IMR-90 (cell line): ENCODE data around the gene MGST2. TPM values are rescaled to one million over a fixed set of nuclear protein-coding genes. Genes with fewer than 3 reads are reported as not detected.

Source experiments
- ATAC-seq: fragments of 200-7000 bp; cut with Tn5 transposase; 2 replicates; pipeline ENCODE4 v1.9.1; 2020; ENCODE audit warnings: low read depth, mild to moderate bottlenecking, moderate library complexity
- BruUV-seq: library from RNA; stranded (reverse); fragments of 400-500 nt; replicated peaks from 2 replicates; lab custom pipeline; 2021; lab: Mats Ljungman, UMichigan
- CTCF ChIA-PET: fragments of 300-600 bp; formaldehyde crosslinking; extraction: SDS; loops from one replicate; lab custom pipeline; 2021; ENCODE audit warnings: antibody characterized with exemption; lab: Yijun Ruan, JAX
- POLR2A ChIA-PET: fragments of 300-600 bp; sonication (Branson Sonifier 250); formaldehyde crosslinking; loops from one replicate; lab custom pipeline; 2022; ENCODE audit warnings: antibody characterized with exemption; ENCODE audit not compliant: unreplicated experiment; lab: Charles Lee
- DNase-seq: peaks from one replicate; pipeline ENCODE4 v3.0.0; 2013
- H2AFZ ChIP-seq: replicated peaks from 2 replicates; pipeline ENCODE3; 2013; ENCODE audit warnings: low read length, mild to moderate bottlenecking; ENCODE audit not compliant: poor library complexity
- H2AK5ac ChIP-seq: 2 replicates; pipeline ENCODE4 v1.6.1; 2013; ENCODE audit warnings: low read depth, low read length, inconsistent platforms
- H2AK9ac ChIP-seq: replicated peaks from 2 replicates; pipeline ENCODE3; 2013; ENCODE audit warnings: mild to moderate bottlenecking, low read depth, low read length, moderate library complexity; ENCODE audit not compliant: poor library complexity
- H2BK120ac ChIP-seq: 2 replicates; pipeline ENCODE4 v1.6.1; 2013; ENCODE audit warnings: low read depth, low read length, inconsistent platforms
- H2BK15ac ChIP-seq: 3 replicates; pipeline ENCODE4 v1.6.1; 2013; ENCODE audit warnings: low read depth, low read length, inconsistent platforms
- H2BK20ac ChIP-seq: 2 replicates; pipeline ENCODE4 v1.6.1; 2013; ENCODE audit warnings: low read depth, mild to moderate bottlenecking, inconsistent platforms, low read length, moderate library complexity
- H2BK5ac ChIP-seq: 2 replicates; pipeline ENCODE4 v1.6.1; 2013; ENCODE audit warnings: mild to moderate bottlenecking, low read depth, low read length, inconsistent platforms; ENCODE audit not compliant: poor library complexity, severe bottlenecking
- H3K14ac ChIP-seq: replicated peaks from 2 replicates; pipeline ENCODE4 v1.6.1; 2013; ENCODE audit warnings: low read depth, low read length, inconsistent platforms
- H3K18ac ChIP-seq: 2 replicates; pipeline ENCODE4 v1.6.1; 2013; ENCODE audit warnings: low read depth, low read length, control low read depth
- H3K23ac ChIP-seq: 2 replicates; pipeline ENCODE4 v1.6.1; 2013; ENCODE audit warnings: low read depth, low read length, inconsistent platforms
- H3K27ac ChIP-seq: 2 replicates; pipeline ENCODE4 v1.5.1; 2013; ENCODE audit warnings: mild to moderate bottlenecking, control low read depth, low read length; ENCODE audit not compliant: insufficient read depth
- H3K27me3 ChIP-seq: 2 replicates; pipeline ENCODE4 v1.6.1; 2013; ENCODE audit warnings: low read length; ENCODE audit not compliant: control insufficient read depth, insufficient read depth
- H3K36me3 ChIP-seq: 2 replicates; pipeline ENCODE4 v1.6.1; 2013; ENCODE audit warnings: low read length, mixed read lengths; ENCODE audit not compliant: control insufficient read depth, insufficient read depth
- H3K4ac ChIP-seq: 2 replicates; pipeline ENCODE4 v1.6.1; 2013; ENCODE audit warnings: low read depth, low read length, inconsistent platforms
- H3K4me1 ChIP-seq: 2 replicates; pipeline ENCODE4 v1.6.1; 2013; ENCODE audit warnings: low read length, mixed read lengths; ENCODE audit not compliant: control insufficient read depth, insufficient read depth
- H3K4me2 ChIP-seq: 2 replicates; pipeline ENCODE4 v1.6.1; 2013; ENCODE audit warnings: low read depth, mild to moderate bottlenecking, control low read depth, low read length, moderate library complexity
- H3K4me3 ChIP-seq: 2 replicates; pipeline ENCODE4 v1.5.1; 2013; ENCODE audit warnings: low read depth, mild to moderate bottlenecking, control low read depth, low read length, moderate library complexity; ENCODE audit not compliant: insufficient read depth
- H3K56ac ChIP-seq: 2 replicates; pipeline ENCODE4 v1.6.1; 2013; ENCODE audit warnings: low read length, inconsistent platforms; ENCODE audit not compliant: insufficient read depth; ENCODE audit errors: extremely low read depth
- H3K79me1 ChIP-seq, 2 experiments: 2 replicates each; pipeline ENCODE4 v1.6.1; 2013; ENCODE audit warnings: low read length in 2 of 2, inconsistent platforms in 1 of 2, low read depth in 1 of 2
- H3K9ac ChIP-seq: 2 replicates; pipeline ENCODE4 v1.6.1; 2013; ENCODE audit warnings: low read depth, low read length, control low read depth
- H3K9me1 ChIP-seq: 2 replicates; pipeline ENCODE4 v1.6.1; 2013; ENCODE audit warnings: low read length, inconsistent platforms; ENCODE audit not compliant: insufficient read depth
- H3K9me3 ChIP-seq: 2 replicates; pipeline ENCODE4 v1.6.1; 2013; ENCODE audit warnings: low read length; ENCODE audit not compliant: control insufficient read depth, insufficient read depth
- H4K20me1 ChIP-seq: 2 replicates; pipeline ENCODE4 v1.6.1; 2013; ENCODE audit warnings: low read length, inconsistent platforms; ENCODE audit not compliant: insufficient read depth
- H4K5ac ChIP-seq: 2 replicates; pipeline ENCODE4 v1.6.1; 2013; ENCODE audit warnings: mild to moderate bottlenecking, low read depth, low read length, control low read depth
- H4K8ac ChIP-seq, 2 experiments: 2 replicates each; pipeline ENCODE4 v1.6.1; 2013; ENCODE audit warnings: low read depth in 2 of 2, low read length in 2 of 2, control low read depth in 1 of 2, inconsistent platforms in 1 of 2
- H4K91ac ChIP-seq: 2 replicates; pipeline ENCODE4 v1.6.1; 2013; ENCODE audit warnings: low read depth, low read length, inconsistent platforms; ENCODE audit not compliant: insufficient read depth
- MAFK ChIP-seq: IDR thresholded peaks from 2 replicates; pipeline ENCODE4 v1.6.1; 2012; ENCODE audit warnings: low read depth, low read length, improper control_type of control experiment
- POLR2A ChIP-seq: IDR thresholded peaks from 2 replicates; pipeline ENCODE4 v1.6.1; 2012; ENCODE audit warnings: mild to moderate bottlenecking, low read depth, low read length
- WGBS, 2 experiments: methylation state at CpG; one replicate each; pipeline versions ENCODE4 v1.1.5 to v1.1.7; 2013; ENCODE audit warnings: missing lambda C conversion rate in 2 of 2; ENCODE audit not compliant: insufficient read length in 1 of 2; ENCODE audit errors: extremely low coverage in 2 of 2; 5-methylcytosine and 5-hydroxymethylcytosine counted together
- dilution Hi-C: fragments of 300-500 bp; cut with HindIII; formaldehyde crosslinking; loops from one replicate; pipeline ENCODE4 v1.14.3; 2018; ENCODE audit warnings: low sequenced_read_pairs; ENCODE audit not compliant: unreplicated experiment
- in situ Hi-C: fragments of 300-500 bp; cut with MboI; formaldehyde crosslinking; loops from 3 replicates; pipeline ENCODE4 v1.14.3; 2019; ENCODE audit warnings: low sequenced_read_pairs, inconsistent platforms, mixed read lengths
- intact Hi-C: fragments of 100-400 bp; cut with micrococcal nuclease; formaldehyde crosslinking; loops from 2 replicates; pipeline ENCODE4 v1.10.0; 2022
- polyA plus RNA-seq, 3 experiments: library from polyadenylated mRNA; depleted of rRNA; stranded (reverse); fragments of >200 nt; gene quantifications; 2 replicates each; pipeline ENCODE4 v1.2.3, GENCODE V29; 2012; ENCODE audit warnings: low replicate concordance in 1 of 3
- total RNA-seq: library from RNA; depleted of rRNA; stranded (reverse); fragments of >200 nt; gene quantifications from 2 replicates; pipeline ENCODE4 v1.2.3, GENCODE V29; 2012

MGST2 gene
- total and polyA plus RNA-seq, 2 of the 4 experiments (the other 2 are of a cell fraction), result 4.8 to 10.5 TPM

GRCh38 chr4:139647952-139648351 is 17.7 kb upstream of the MGST2 start:
- CTCF ChIA-PET, result no interaction called here
- H2BK120ac ChIP-seq, result no peak overlapping the region
- no peak overlapping the region for H2AFZ ChIP-seq
- H3K27ac ChIP-seq, result no peak overlapping the region
- TF ChIP-seq POLR2A (no peak), MAFK (0 out of 2 replicates have a peak, but pooled peaks have one; percentile 4)
- H3K9me3 ChIP-seq, result no peaks in the 10 kb centered on the region
- no peak overlapping the region for H3K4me2 ChIP-seq
- H2BK20ac ChIP-seq, result no peak overlapping the region
- no peaks in the 10 kb centered on the region for H3K79me1 ChIP-seq
- POLR2A ChIA-PET, result no interaction called here
- ATAC-seq (no peak), DNase-seq (no peak)
- no peak overlapping the region for H4K8ac ChIP-seq
- no peak overlapping the region for H2BK15ac ChIP-seq
- dilution Hi-C loops, result no loop called here
- H3K18ac ChIP-seq, result no peak overlapping the region
- no peaks in the 10 kb centered on the region for H3K36me3 ChIP-seq
- no peak overlapping the region for H4K5ac ChIP-seq
- H2AK9ac ChIP-seq, result no peak overlapping the region
- in situ Hi-C loops, result no loop called here
- no peak overlapping the region for H2AK5ac ChIP-seq
- H3K4me1 ChIP-seq, result no peaks in the 10 kb centered on the region
- H3K4me3 ChIP-seq, result no peak overlapping the region
- WGBS, 2 experiments, result 100% methylated on average over 1 of the region's 1 CpG; no CpG with 5 or more reads in 1 of the 2 experiments
- no peak overlapping the region for H2BK5ac ChIP-seq
- H4K20me1 ChIP-seq, result no peaks in the 10 kb centered on the region
- no peak overlapping the region for H3K23ac ChIP-seq
- H3K4ac ChIP-seq, result no peak overlapping the region
- H4K91ac ChIP-seq, result no peak overlapping the region
- no peaks in the 10 kb centered on the region for H3K9me1 ChIP-seq
- intact Hi-C loops, result no loop called here
- no peak overlapping the region for H3K9ac ChIP-seq
- BruUV-seq, result no TSS peak
- no peaks in the 10 kb centered on the region for H3K27me3 ChIP-seq
- H3K14ac ChIP-seq, result no peak overlapping the region
- no peak overlapping the region for H3K56ac ChIP-seq
